ENCODE measurements around the gene PDE11A.

GRCh38 chr2:177868806-177869205 is 203.8 kb downstream of the PDE11A start:
- TF ChIP-seq CTCF (IDR thresholded peaks at IDR 0.05), result no peak
- no peak for TF ChIP-seq POLR2A (IDR thresholded peaks at IDR 0.05)

All from lower leg skin (tissue), 3 donors.